SK-N-MC (cell line): ENCODE data around the gene TRIM44.

Experiments
- DNase-seq: peaks from one replicate; pipeline ENCODE4 v3.0.0-alpha.2; 2011; ENCODE audit warnings: low read depth, low spot score
- H3K27ac ChIP-seq: fragments of 200-600 bp; sonication (generic); 2 replicates; pipeline ENCODE4 v1.5.1; 2016; ENCODE audit warnings: mixed run types
- H3K36me3 ChIP-seq: fragments of 200-600 bp; sonication (generic); 2 replicates; pipeline ENCODE4 v1.6.1; 2017; ENCODE audit warnings: antibody characterized with exemption, low read length, mixed read lengths; ENCODE audit not compliant: insufficient read depth
- H3K4me3 ChIP-seq: fragments of 200-600 bp; sonication (generic); 2 replicates; pipeline ENCODE4 v1.5.1; 2016
- H3K9ac ChIP-seq: fragments of 200-600 bp; sonication (generic); 2 replicates; pipeline ENCODE4 v1.8.0; 2017; ENCODE audit warnings: mixed run types, mixed read lengths; ENCODE audit not compliant: insufficient read length
- H3K9me3 ChIP-seq: fragments of 200-600 bp; sonication (generic); 2 replicates; pipeline ENCODE4 v1.6.1; 2017; ENCODE audit warnings: low read depth, mild to moderate bottlenecking, antibody characterized with exemption, low read length, moderate library complexity, mixed read lengths
- EZH2 ChIP-seq: fragments of 200-600 bp; sonication (generic); IDR thresholded peaks from one replicate; pipeline ENCODE4 v1.6.1; 2017; ENCODE audit warnings: antibody characterized with exemption
- FOXP2 ChIP-seq: optimal IDR thresholded peaks from 2 replicates; pipeline ENCODE3; 2011; ENCODE audit warnings: mild to moderate bottlenecking, moderate library complexity; ENCODE audit not compliant: insufficient read depth; ENCODE audit errors: extremely low read length, control extremely low read depth
- POLR2AphosphoS5 ChIP-seq: IDR thresholded peaks from 2 replicates; pipeline ENCODE4 v1.6.1; 2012; ENCODE audit warnings: mild to moderate bottlenecking, low read depth, low read length, borderline replicate concordance

TRIM44 gene

GRCh38 chr11:35866601-35867000 is 204.0 kb downstream of the TRIM44 start:
- Histone ChIP-seq H3K9ac (no peak overlapping the region), H3K9me3 (no peaks in the 10 kb centered on the region), H3K36me3 (no peaks in the 10 kb centered on the region), H3K27ac (no peak overlapping the region), H3K4me3 (no peak overlapping the region)
- no peak for DNase-seq
- TF ChIP-seq FOXP2, result no peak
- no peak for TF ChIP-seq POLR2AphosphoS5
- no peak for TF ChIP-seq EZH2
